Brain microvascular endothelial cell (primary cell): Measurements from ENCODE around the gene UBXN4.
A peak's percentile ranks its signal among the peaks of the same experiment; 100 is the strongest.
"Not testable (repeated sequence)": the region's sequence is repeated elsewhere in the genome, so short reads cannot be mapped to it uniquely, and the experiment has no call there.

Source experiments
- DNase-seq: peaks from one replicate; pipeline ENCODE4 v3.0.0-alpha.2; 2020
- H3K27ac ChIP-seq: fragments of 250-450 bp; sonication (Bioruptor Pico); 2 replicates; pipeline ENCODE4 v1.5.1; 2020; ENCODE audit warnings: mild to moderate bottlenecking, moderate library complexity
- H3K27me3 ChIP-seq: fragments of 250-450 bp; sonication (Bioruptor Pico); replicated peaks from 2 replicates; pipeline ENCODE4 v1.5.1; 2020; ENCODE audit warnings: mild to moderate bottlenecking
- H3K36me3 ChIP-seq: fragments of 250-450 bp; sonication (Bioruptor Pico); replicated peaks from 2 replicates; pipeline ENCODE4 v1.5.1; 2020; ENCODE audit warnings: mild to moderate bottlenecking
- H3K4me3 ChIP-seq: 2 replicates; pipeline ENCODE4 v1.5.1; 2011; ENCODE audit warnings: low read depth, mild to moderate bottlenecking, control low read depth, low read length, moderate library complexity
- in situ Hi-C: cut with HindIII; loops from 2 replicates; pipeline ENCODE4 v1.10.0; 2017; ENCODE audit warnings: low sequenced_read_pairs, low pct_ligation_motif_present
- TF ChIP-seq, protein P1 (sequence below): IDR thresholded peaks from 2 replicates; pipeline ENCODE4 v1.5.1; 2011; ENCODE audit warnings: low read depth, mild to moderate bottlenecking, moderate library complexity, low read length, control low read depth, inconsistent platforms; ENCODE audit errors: missing control alignments

Gene UBXN4

GRCh38 chr2:135708159-135708558, 33.5 kb upstream of the UBXN4 start:
- TF ChIP-seq, protein P1, sequence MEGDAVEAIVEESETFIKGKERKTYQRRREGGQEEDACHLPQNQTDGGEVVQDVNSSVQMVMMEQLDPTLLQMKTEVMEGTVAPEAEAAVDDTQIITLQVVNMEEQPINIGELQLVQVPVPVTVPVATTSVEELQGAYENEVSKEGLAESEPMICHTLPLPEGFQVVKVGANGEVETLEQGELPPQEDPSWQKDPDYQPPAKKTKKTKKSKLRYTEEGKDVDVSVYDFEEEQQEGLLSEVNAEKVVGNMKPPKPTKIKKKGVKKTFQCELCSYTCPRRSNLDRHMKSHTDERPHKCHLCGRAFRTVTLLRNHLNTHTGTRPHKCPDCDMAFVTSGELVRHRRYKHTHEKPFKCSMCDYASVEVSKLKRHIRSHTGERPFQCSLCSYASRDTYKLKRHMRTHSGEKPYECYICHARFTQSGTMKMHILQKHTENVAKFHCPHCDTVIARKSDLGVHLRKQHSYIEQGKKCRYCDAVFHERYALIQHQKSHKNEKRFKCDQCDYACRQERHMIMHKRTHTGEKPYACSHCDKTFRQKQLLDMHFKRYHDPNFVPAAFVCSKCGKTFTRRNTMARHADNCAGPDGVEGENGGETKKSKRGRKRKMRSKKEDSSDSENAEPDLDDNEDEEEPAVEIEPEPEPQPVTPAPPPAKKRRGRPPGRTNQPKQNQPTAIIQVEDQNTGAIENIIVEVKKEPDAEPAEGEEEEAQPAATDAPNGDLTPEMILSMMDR, result no peak

DNA sequence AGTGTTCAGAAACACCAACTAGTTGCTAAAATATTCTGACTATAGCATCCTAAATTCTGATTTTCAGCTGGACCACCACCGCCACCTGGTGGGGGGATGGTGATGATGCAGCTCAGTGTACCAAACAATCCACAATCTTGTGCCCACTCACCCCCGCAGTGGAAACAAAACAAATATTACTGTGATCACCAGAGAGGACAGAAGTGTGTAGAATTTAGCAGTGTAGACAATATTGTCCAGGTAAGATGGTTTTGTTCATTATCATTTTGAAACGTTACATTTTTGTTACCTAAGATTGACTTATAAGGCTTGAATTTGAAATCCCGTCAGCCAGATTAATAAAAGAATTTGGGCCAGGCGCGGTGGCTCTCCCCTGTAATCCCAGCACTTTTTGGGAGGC, 31.7 kb upstream of the UBXN4 start:
- Histone ChIP-seq H3K27me3 (no peaks in the 10 kb centered on the region), H3K27ac (no peak overlapping the region), H3K4me3 (no peak overlapping the region), H3K36me3 (peaks cover 2% of the 10 kb centered on the region)
- TF ChIP-seq, protein P1, result peak; percentile 96
- in situ Hi-C loops, result no loop called here
- peak; percentile 53 for DNase-seq

More at GRCh38 chr2:135708159-135708558, 33.5 kb upstream of the UBXN4 start:
- Histone ChIP-seq H3K27me3 (no peaks in the 10 kb centered on the region), H3K36me3 (peaks cover 2% of the 10 kb centered on the region), H3K4me3 (no peak overlapping the region), H3K27ac (no peak overlapping the region)
- in situ Hi-C loops, result no loop called here
- DNase-seq, result no peak

DNA sequence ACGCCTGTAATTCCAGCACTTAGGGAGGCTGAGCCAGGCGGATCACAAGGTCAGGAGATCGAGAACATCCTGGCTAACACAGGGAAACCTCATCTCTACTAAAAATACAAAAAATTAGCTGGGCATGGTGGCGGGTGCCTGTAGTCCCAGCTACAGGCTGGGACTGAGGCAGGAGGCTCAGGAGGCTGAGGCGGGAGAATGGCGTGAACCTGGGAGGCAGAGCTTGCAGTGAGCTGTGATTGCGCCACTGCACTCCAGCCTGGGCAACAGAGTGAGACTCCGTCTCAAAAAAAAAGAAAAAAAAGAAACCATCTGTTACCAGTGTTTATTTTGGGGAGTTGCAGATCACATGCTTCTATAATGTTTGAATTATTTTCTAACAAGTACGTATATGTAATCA, 26.6 kb upstream of the UBXN4 start:
- in situ Hi-C loops, H3K4me3 ChIP-seq, DNase-seq, H3K36me3 ChIP-seq, H3K27me3 ChIP-seq, H3K27ac ChIP-seq: not testable (repeated sequence)

- Histone ChIP-seq H3K27me3 (no peaks in the 10 kb centered on the region), H3K4me3 (no peak overlapping the region), H3K27ac (no peak overlapping the region), H3K36me3 (peaks cover 5% of the 10 kb centered on the region)
- in situ Hi-C loops, result no loop called here
- TF ChIP-seq, protein P1, result no peak
- DNase-seq, result no peak
Measured at GRCh38 chr2:135728064-135728743, 13.5 kb upstream of the UBXN4 start.

- TF ChIP-seq, protein P1, result no peak
- no peaks in the 10 kb centered on the region for H3K36me3 ChIP-seq
- no peaks in the 10 kb centered on the region for H3K27me3 ChIP-seq
- in situ Hi-C loops, result no loop called here
- H3K27ac ChIP-seq, result no peak overlapping the region
- H3K4me3 ChIP-seq, result no peak overlapping the region
- DNase-seq, result no peak
Measured at GRCh38 chr2:135732561-135732960, 9.1 kb upstream of the UBXN4 start.

GRCh38 chr2:135733045-135733444, 8.6 kb upstream of the UBXN4 start:
- TF ChIP-seq, protein P1, result no peak
- no peaks in the 10 kb centered on the region for H3K27me3 ChIP-seq
- DNase-seq, result no peak
- H3K36me3 ChIP-seq, result no peaks in the 10 kb centered on the region
- in situ Hi-C loops, result no loop called here
- H3K4me3 ChIP-seq, result no peak overlapping the region
- no peak overlapping the region for H3K27ac ChIP-seq
